ENCODE measurements around the gene NDUFA11. TPM values are rescaled to one million over a fixed set of nuclear protein-coding genes. Genes with fewer than 3 reads are reported as not detected.

The NDUFA11 gene
- total RNA-seq = 100 to 1,000 TPM; 149 to 352 (median 235) TPM

- Histone ChIP-seq H3K9me3 (no peaks in the 10 kb centered on the region), H3K4me3 (peak within 1 kb of the TSS; percentile 52 to 86 (median 82)), H3K27ac (peak within 1 kb of the TSS; percentile 84 to 93 (median 88)), H3K36me3 (no peaks in the 10 kb centered on the region), H3K4me1 (peaks cover 11 to 21% (median 21%) of the 10 kb centered on the region in 4 donors), H3K27me3 (no peaks in the 10 kb centered on the region)
- in situ Hi-C loops (cut with MboI; ENCODE audit: low pct_ligation_motif_present in 1 of 4, low pct_unique_long_range_greater_than_20kb in 1 of 4, low sequenced_read_pairs in 3 of 4) (no loop called here), intact Hi-C loops (cut with DNase I; ENCODE audit: low total_unique reads) (no loop called here)
- TF ChIP-seq POLR2A (IDR thresholded peaks at IDR 0.05) = peak; percentile 64
- TF ChIP-seq EP300 (IDR thresholded peaks at IDR 0.05; ENCODE audit: low read depth) = no peak
- peak in 2 of 5 experiments; percentile 15 to 19 for TF ChIP-seq CTCF (IDR thresholded peaks at IDR 0.05)
- peak; percentile 83 to 90 (median 85) for TF ChIP-seq POLR2AphosphoS5 (IDR thresholded peaks at IDR 0.05)
- 0% methylated on average over 48 of the region's 57 CpGs; no CpG with 5 or more reads in 1 of the 2 donors for WGBS, 2 donors (ENCODE audit: low coverage in 1 of 2)
- peak; percentile 99 for DNase-seq
These were observed at the start of gene NDUFA11 for GRCh38 chr19:5903624-5904351. Gene NDUFA11, minus strand, starts transcription at chr19:5903790. Its CDS starts 82 bp downstream, at chr19:5903708.

- in situ Hi-C loops (cut with MboI; ENCODE audit: low pct_ligation_motif_present in 1 of 4, low pct_unique_long_range_greater_than_20kb in 1 of 4, low sequenced_read_pairs in 3 of 4) = no loop called here
- Histone ChIP-seq H3K27me3 (no peaks in the 10 kb centered on the region), H3K27ac (peak overlapping the region; percentile 74 to 88 (median 80)), H3K4me3 (no peak overlapping the region), H3K36me3 (no peaks in the 10 kb centered on the region), H3K4me1 (peaks cover 74 to 100% (median 88%) of the 10 kb centered on the region in 4 donors), H3K9me3 (no peaks in the 10 kb centered on the region)
- 62% methylated on average over 4 to 5 of the region's 5 CpGs for WGBS, 2 donors (ENCODE audit: low coverage in 1 of 2)
- intact Hi-C loops (cut with DNase I; ENCODE audit: low total_unique reads) = no loop called here
- TF ChIP-seq CTCF (IDR thresholded peaks at IDR 0.05) (no peak), POLR2A (IDR thresholded peaks at IDR 0.05) (no peak), EP300 (IDR thresholded peaks at IDR 0.05; ENCODE audit: low read depth) (no peak), POLR2AphosphoS5 (IDR thresholded peaks at IDR 0.05) (no peak)
- no peak for DNase-seq
These were observed 49.5 kb upstream of the NDUFA11 start for GRCh38 chr19:5953030-5953589.

DNA sequence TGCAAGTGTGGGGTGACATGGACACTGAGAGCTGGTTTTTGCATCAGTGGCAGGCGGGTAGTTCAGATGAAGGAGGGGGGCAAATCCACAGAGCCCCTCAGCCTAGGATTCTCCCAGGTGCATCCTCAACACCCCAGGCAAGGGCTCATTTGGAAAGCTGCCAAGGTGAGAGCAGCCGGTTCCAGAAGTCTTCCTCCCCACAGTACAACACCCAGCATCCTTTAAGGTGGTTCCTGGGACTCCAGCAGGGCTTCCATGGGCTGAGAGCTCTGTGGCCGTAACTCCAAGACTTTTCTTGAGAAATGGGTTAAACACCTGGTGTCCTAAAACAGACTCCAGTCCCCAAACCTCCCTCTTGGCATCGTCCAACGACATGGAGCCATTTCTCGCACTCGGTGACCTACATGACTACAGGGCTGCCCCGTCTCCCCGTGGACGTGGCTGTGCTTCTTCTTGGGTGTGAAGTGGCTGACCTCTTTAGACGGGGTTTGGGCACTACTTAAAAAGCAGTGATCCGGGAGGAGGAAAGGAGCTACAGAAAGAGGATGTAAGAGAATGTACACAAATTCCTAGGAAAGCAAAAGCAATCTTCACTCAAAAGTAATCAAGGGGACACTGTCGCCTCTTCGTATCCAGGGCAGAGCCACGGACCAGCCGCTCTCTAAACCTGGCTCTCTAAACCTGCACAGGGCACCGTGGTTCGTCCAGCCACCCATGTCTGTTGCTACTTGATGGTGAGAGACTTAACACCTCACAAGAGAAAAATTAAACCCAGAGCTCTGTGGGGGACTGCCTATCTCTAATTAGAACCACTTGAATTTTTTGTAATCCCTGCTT, 48.8 kb upstream of the NDUFA11 start:
- DNase-seq = no peak
- no peak for TF ChIP-seq CTCF (IDR thresholded peaks at IDR 0.05)
- TF ChIP-seq EP300 (IDR thresholded peaks at IDR 0.05; ENCODE audit: low read depth) = no peak
- no peak for TF ChIP-seq POLR2AphosphoS5 (IDR thresholded peaks at IDR 0.05)
- no peak for TF ChIP-seq POLR2A (IDR thresholded peaks at IDR 0.05)
- 73 to 83% methylated on average over 2 to 18 of the region's 18 CpGs for WGBS, 2 donors (ENCODE audit: low coverage in 1 of 2)
- no peak overlapping the region for H3K4me3 ChIP-seq
- no peaks in the 10 kb centered on the region for H3K9me3 ChIP-seq
- in situ Hi-C loops (cut with MboI; ENCODE audit: low pct_ligation_motif_present in 1 of 4, low pct_unique_long_range_greater_than_20kb in 1 of 4, low sequenced_read_pairs in 3 of 4) = no loop called here
- H3K36me3 ChIP-seq = no peaks in the 10 kb centered on the region
- no peaks in the 10 kb centered on the region for H3K27me3 ChIP-seq
- intact Hi-C loops (cut with DNase I; ENCODE audit: low total_unique reads) = no loop called here
- peaks cover 75 to 99% (median 90%) of the 10 kb centered on the region in 4 donors for H3K4me1 ChIP-seq
- H3K27ac ChIP-seq = peak overlapping the region; percentile 74 to 88 (median 80)
